Measurements from ENCODE around the gene TBCK. TPM values are rescaled to one million over a fixed set of nuclear protein-coding genes. Genes with fewer than 3 reads are reported as not detected.

Gene TBCK
- total and polyA plus RNA-seq, 2 of the 8 experiments (the other 6 are each of a cell fraction or from before 2014, with no cell fraction given), result 10.2 to 18.7 TPM

GRCh38 chr4:106343865-106344646, 28.0 kb upstream of the TBCK start:
- no peak for DNase-seq (ENCODE audit: low read depth in 1 of 2, low spot score in 2 of 2)
- Histone ChIP-seq H3K4ac (replicated peaks; ENCODE audit: insufficient read length, low read depth, low read length) (no peak overlapping the region), H3K4me2 (ENCODE audit: insufficient read depth in 1 of 2, low read depth in 2 of 2, low read length in 2 of 2) (no peak overlapping the region), H3K23me2 (ENCODE audit: low read depth, low read length) (no peaks in the 10 kb centered on the region), H3K79me1 (ENCODE audit: low read depth, low read length) (no peaks in the 10 kb centered on the region), H4K8ac (ENCODE audit: extremely low read depth, insufficient read depth, low read length) (no peak overlapping the region), H3K56ac (replicated peaks; ENCODE audit: insufficient read length, low read depth, low read length) (no peak overlapping the region), H2BK120ac (replicated peaks; ENCODE audit: low read depth, low read length) (no peak overlapping the region), H2AFZ (ENCODE audit: low read length) (no peak overlapping the region), H3K27ac (ENCODE audit: low read depth, low read length) (no peak overlapping the region), H3K4me1 (replicated peaks in 1 of 4; ENCODE audit: control insufficient read depth in 3 of 4, insufficient read depth in 4 of 4, low read length in 3 of 4) (no peaks in the 10 kb centered on the region), H3K79me2 (ENCODE audit: control insufficient read depth in 1 of 2, insufficient read depth in 2 of 2, low read length in 2 of 2) (peaks cover 0 to 5% of the 10 kb centered on the region in 2 experiments; a peak in 1 of 4 replicates), H2BK12ac (ENCODE audit: low read depth, low read length) (no peak overlapping the region), H3K18ac (ENCODE audit: extremely low read depth, low read length) (no peak overlapping the region), H3K9me3 (ENCODE audit: insufficient read depth in 2 of 2, low read depth in 1 of 2, low read length in 1 of 2) (no peaks in the 10 kb centered on the region), H3K36me3 (ENCODE audit: control insufficient read depth in 2 of 4, insufficient read depth in 4 of 4, low read length in 3 of 4) (peaks cover 0 to 8% (median 0%) of the 10 kb centered on the region in 4 experiments; a peak in 3 of 8 replicates), H4K20me1 (replicated peaks in 1 of 2; ENCODE audit: control insufficient read depth in 1 of 2, insufficient read depth in 2 of 2, low read length in 2 of 2) (no peaks in the 10 kb centered on the region), H2AK5ac (ENCODE audit: low read depth, low read length) (no peak overlapping the region), H3K27me3 (replicated peaks in 1 of 4; ENCODE audit: control insufficient read depth in 3 of 4, extremely low read depth in 1 of 4, insufficient read depth in 3 of 4, low read length in 3 of 4) (no peaks in the 10 kb centered on the region), H3K23ac (ENCODE audit: insufficient read length) (no peak overlapping the region), H2BK20ac (ENCODE audit: low read length) (no peak overlapping the region), H4K91ac (replicated peaks; ENCODE audit: insufficient read length, low read length) (no peak overlapping the region), H4K5ac (ENCODE audit: insufficient read length, low read depth, low read length) (no peak overlapping the region), H2BK15ac (ENCODE audit: low read length) (no peak overlapping the region), H3K4me3 (ENCODE audit: extremely low read depth in 1 of 4, insufficient read depth in 2 of 4, low read depth in 3 of 4, low read length in 4 of 4) (no peak overlapping the region), H2BK5ac (ENCODE audit: low read depth, low read length) (no peak overlapping the region), H3K9ac (replicated peaks in 1 of 4; ENCODE audit: extremely low read depth in 1 of 4, low read depth in 3 of 4, low read length in 3 of 4) (no peak overlapping the region), H3K14ac (ENCODE audit: insufficient read length) (no peak overlapping the region)
- 94% methylated on average over 2 of the region's 2 CpGs; no CpG with 5 or more reads in 1 of the 2 experiments for WGBS, 2 experiments (ENCODE audit: extremely low coverage in 1 of 2, insufficient coverage in 1 of 2, insufficient read length in 1 of 2, insufficient replicate concordance in 2 of 2, low coverage in 1 of 2, low lambda C conversion rate in 2 of 2, missing lambda C conversion rate in 1 of 2)
- no peak for FAIRE-seq
- CTCF ChIA-PET (ENCODE audit: partially characterized antibody), result interaction anchor here (0.6 to 1.4 kb wide), 4 partner anchors 55 to 275 kb away, joined by 3 read pairs; no protein-coding TSS in a partner anchor
- POLR2A ChIA-PET (ENCODE audit: partially characterized antibody), result no interaction called here
- no peak for TF ChIP-seq BRCA1 (IDR thresholded peaks at IDR 0.05; ENCODE audit: low read depth, low read length)
- TF ChIP-seq POLR2A (IDR thresholded peaks at IDR 0.05; ENCODE audit: control extremely low read depth in 1 of 2, low read depth in 2 of 2, low read length in 2 of 2), result no peak
- TF ChIP-seq TCF12 (IDR thresholded peaks at IDR 0.05; ENCODE audit: low read depth, low read length), result no peak
- no peak for TF ChIP-seq FOSL1 (IDR thresholded peaks at IDR 0.05; ENCODE audit: insufficient read depth, low read depth, low read length)
- TF ChIP-seq TAF7 (optimal IDR thresholded peaks at IDR 0.05; ENCODE audit: borderline replicate concordance, low read depth, low read length), result no peak
- TF ChIP-seq ATF3 (IDR thresholded peaks at IDR 0.05; ENCODE audit: insufficient read depth, low read depth, low read length), result no peak
- TF ChIP-seq EP300 (IDR thresholded peaks at IDR 0.05; ENCODE audit: borderline replicate concordance in 1 of 2, low read depth in 2 of 2, low read length in 2 of 2), result no peak
- TF ChIP-seq SP1 (IDR thresholded peaks at IDR 0.05; ENCODE audit: low read depth, low read length), result no peak
- no peak for TF ChIP-seq TEAD4 (IDR thresholded peaks at IDR 0.05; ENCODE audit: low read depth, low read length)
- no peak for TF ChIP-seq TBP (IDR thresholded peaks at IDR 0.05; ENCODE audit: low read depth, low read length)
- TF ChIP-seq SIRT6 (IDR thresholded peaks at IDR 0.05; ENCODE audit: low read length), result no peak
- TF ChIP-seq USF2 (IDR thresholded peaks at IDR 0.05; ENCODE audit: low read length), result no peak
